HEK293T (cell line): ENCODE results near the gene EPSTI1.

ENCODE experiments used
- FOXM1 ChIP-seq: fragments of 450-650 bp; IDR thresholded peaks from 2 replicates; pipeline ENCODE4 v1.6.1; 2017; ENCODE audit warnings: mild to moderate bottlenecking, borderline replicate concordance
- TARDBP ChIP-seq: fragments of 450-650 bp; IDR thresholded peaks from 2 replicates; pipeline ENCODE4 v1.6.1; 2016
- TF ChIP-seq, protein P1 (sequence below): fragments of 450-650 bp; IDR thresholded peaks from 2 replicates; pipeline ENCODE4 v1.6.1; 2016

DNA sequence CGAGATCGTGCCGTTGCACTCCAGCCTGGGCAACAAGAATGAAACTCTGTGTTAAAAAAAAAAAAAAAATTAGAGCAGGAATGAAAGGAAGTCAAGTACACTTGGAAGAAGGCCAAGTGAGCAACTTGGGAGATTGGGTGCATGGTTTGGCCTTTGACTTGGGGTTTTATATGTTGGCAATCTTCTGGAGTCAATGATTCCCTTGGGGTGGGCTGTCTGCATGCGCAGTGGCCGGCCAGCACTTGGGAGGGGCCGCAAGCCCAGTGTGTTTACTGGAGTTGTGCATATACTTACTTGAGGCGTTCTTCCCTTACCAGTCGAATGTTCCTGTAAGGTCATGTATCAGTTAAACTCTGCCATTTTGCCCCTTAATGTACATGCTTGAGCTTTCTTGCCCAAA, 106.7 kb downstream of the EPSTI1 start:
- TF ChIP-seq, protein P1, sequence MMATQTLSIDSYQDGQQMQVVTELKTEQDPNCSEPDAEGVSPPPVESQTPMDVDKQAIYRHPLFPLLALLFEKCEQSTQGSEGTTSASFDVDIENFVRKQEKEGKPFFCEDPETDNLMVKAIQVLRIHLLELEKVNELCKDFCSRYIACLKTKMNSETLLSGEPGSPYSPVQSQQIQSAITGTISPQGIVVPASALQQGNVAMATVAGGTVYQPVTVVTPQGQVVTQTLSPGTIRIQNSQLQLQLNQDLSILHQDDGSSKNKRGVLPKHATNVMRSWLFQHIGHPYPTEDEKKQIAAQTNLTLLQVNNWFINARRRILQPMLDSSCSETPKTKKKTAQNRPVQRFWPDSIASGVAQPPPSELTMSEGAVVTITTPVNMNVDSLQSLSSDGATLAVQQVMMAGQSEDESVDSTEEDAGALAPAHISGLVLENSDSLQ = no peak
- TF ChIP-seq TARDBP (no peak), FOXM1 (no peak)
